Fibroblast of skin of back (primary cell): ENCODE results near the gene DEFB108B.
"Not testable (repeated sequence)": the region's sequence is repeated elsewhere in the genome, so short reads cannot be mapped to it uniquely, and the experiment has no call there.

Experiments used
- DNase-seq: peaks from one replicate; pipeline ENCODE4 v3.0.0-alpha.2; 2013

DEFB108B gene

DNA sequence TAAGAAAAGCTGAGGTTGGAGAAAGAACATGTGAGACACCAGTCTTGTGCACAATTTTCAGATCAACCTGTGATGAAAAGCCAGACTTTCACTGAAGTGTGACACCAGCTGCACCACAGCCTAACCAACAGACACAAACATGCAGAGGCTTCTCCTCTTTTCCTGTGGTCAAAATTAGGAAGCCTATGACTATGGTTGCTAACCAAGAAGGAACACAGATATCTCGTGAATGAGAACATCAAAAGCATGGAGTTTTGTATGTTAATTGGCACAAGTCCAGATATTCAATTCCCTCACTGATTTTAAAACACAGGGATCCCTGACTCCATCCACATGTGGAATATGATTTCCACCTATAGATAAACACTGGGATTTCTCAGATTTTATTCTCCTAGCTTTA, 11.5 kb upstream of the DEFB108B start:
- not testable (repeated sequence) for DNase-seq

DNA sequence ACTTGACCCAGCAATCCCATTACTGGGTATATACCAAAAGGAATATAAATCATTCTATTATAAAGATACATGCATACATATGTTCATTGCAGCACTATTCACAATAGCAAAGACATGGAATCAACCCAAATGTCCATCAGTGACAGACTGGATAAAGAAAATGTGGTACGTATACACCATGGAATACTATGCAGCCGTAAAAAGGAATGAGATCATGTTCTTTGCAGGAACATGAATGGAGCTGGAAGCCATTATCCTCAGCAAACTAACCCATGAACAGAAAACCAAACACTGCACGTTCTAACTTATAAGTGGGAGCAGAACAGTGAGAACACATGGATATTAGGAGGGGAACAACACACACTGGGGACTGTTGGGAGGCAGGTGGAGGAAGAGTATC, 3.8 kb upstream of the DEFB108B start:
- not testable (repeated sequence) for DNase-seq

DNA sequence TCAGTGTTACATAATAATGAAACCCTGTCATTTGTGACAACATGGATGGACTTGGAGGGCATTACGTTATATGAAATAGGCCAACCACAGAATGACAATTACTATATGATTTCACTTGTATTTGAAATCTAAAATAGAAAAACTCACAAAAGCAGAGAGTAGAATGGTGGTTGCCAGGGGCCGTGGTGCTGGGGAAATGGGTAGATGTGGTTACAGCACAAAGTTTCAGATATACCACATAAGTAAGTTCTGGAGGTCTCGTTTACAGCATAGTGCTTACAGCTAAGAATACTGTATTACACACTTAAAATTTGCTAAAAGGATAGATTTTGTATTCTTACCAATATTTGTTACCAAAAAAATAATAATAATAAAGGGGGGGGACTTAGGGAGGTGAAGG, 3.3 kb upstream of the DEFB108B start:
- not testable (repeated sequence) for DNase-seq

DNA sequence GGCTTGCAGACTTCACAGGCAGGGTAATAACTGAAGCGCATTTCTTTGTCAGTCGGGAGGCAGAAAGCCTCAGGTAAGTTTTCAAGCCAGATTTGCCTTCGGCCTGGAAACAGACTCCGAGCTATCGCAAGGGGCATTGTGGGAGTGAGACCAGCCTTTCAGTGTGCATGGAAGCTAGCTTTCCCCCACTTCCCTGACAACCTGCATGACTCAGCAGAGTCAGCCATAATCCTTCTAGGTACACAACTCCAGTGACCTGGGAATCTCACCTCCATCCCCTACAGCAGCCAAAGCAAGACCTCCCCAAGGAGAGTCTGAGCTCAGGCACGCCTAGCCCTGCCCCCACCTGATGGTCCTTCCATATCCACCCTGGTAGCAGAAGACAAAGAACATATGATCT, 9.7 kb downstream of the DEFB108B start:
- not testable (repeated sequence) for DNase-seq

DNA sequence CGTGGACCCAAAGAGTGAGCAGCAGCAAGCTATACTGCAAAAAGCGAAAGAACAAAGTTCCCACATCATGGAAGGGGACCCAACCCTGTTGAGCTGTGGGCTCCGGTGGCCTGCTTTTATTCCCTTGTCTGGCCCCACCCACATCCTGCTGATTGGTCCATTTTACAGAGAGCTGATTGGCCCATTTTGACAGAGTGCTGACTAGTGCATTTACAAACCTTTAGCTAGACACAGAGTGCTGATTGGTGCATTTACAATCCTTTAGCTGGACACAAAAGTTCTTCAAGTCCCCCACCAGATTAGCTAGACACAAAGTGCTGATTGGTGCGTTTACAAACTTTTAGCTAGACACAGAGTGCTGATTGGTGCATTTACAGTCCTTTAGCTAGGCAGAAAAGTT, 10.4 kb downstream of the DEFB108B start:
- DNase-seq = not testable (repeated sequence)

DNA sequence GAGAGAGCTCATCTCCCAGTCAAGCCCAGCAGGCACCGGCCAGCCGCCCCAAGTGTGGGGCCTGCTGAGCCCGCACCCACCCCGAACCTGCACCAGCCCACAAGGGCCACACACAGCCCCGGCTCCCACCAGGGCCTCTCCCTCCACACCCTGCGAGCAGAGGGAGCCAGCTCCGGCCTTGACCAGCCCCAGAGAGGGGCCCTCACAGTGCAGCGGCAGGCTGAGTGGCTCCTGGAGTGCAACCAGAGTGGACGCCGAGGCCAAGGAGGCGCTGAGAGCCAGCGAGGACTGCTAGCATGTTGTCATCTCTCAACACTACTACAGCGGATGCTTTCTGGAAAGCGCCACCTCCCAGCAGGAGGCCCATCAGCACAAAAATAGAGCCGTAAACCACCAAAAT, 10.9 kb downstream of the DEFB108B start:
- no peak for DNase-seq

DNA sequence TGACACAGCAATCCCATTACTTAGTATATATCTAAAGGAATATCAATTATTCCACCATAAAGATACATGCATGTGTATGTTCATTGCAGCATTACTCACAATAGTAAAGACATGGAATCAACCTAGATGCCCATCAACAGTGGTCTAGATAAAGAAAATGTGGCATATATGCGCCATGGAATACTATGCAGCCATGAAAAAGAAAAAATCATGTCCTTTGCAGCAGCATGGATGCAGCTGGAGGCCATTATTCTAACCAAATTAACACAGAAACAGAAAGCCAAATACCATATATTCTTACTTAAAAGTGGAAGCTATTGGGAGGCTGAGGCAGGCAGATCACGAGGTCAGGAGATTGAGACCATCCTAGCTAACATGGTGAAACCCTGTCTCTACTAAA, 20.9 kb downstream of the DEFB108B start:
- not testable (repeated sequence) for DNase-seq

DNA sequence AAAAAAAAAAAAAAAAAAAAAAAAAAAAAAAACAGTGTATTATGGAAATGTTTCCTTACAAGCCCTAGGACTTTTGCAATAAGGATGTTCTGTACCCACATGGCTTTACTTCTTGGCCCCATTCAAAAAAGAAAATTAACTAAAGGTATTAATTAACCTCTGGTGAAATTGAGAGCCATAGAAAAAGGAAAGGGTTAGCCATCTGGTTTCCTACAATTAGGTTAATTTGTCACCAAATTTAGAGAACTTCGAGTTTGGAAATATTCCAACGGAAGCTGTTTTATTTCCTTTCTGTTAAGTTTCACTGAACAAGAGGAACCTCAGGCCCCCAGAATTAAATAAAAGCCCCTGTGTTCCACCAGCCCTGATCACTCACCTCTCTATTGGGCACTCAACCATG, 22.9 kb downstream of the DEFB108B start:
- not testable (repeated sequence) for DNase-seq

DNA sequence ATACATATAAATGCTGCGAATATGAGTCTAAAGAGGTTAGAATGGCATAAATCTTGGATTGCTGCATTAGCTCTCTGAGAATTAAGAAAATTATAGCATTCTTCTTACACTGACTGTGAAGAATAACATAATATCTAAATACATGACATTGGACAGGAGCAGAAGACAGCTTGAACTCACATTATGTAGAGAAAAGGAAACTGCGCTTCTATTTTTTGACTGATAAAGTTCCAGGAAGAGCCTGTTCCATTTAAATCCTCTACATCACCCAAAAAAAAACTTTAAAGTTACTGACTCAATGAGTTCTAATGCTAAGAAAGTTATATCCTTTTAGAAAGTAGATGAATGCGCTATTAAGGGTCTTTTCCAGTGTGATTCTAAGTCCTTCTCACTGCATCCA, 27.8 kb downstream of the DEFB108B start:
- not testable (repeated sequence) for DNase-seq

DNA sequence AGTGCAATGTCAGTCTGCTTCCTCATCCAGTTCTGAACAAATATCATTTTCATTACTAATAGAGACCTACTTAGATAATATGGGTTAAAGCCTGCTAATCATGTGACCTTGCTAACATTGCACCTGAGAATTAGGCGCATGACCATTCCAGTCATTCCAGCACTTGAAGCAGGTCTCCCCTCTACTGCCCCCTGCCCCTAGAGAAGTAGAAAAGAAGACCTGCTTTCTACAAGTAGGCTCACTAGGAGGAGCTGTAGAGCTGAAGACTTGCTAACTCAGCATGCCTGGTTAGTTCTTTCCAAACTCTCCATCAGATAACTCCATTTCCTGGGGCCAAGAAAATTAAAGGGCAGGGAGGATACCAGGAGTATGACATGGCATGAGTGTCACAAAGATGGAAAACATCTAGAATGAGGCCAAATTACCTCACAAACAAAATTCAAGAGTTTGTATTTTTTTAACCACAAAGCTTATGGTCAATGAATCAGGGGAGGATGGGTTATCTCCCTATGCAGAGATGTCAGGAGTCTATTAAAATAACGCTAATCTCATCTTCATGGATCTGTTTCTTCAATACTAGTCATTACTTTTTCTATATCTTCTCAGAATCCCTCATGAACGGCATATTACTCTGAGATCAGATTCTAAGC, 31.1 kb downstream of the DEFB108B start:
- peak; percentile 71 for DNase-seq

DNA sequence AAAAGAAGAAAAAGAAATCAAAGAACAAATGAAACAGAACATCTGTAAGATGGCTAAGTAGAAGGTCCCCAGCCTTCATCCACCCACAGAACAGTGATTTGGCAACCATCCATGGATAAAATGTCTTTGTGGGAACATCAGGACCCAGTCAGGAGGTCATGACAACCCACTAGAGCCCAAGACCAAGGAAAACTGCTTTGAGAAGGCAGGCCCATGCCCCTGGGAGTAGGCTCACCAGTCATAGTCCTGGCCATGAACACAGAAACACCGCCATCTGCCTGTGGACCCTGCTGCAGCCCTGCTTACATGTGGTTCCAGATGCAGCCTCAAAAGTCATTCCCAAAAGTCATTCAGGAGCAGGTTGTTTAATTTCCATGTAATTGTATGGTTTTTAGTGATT, 34.2 kb downstream of the DEFB108B start:
- DNase-seq = not testable (repeated sequence)

DNA sequence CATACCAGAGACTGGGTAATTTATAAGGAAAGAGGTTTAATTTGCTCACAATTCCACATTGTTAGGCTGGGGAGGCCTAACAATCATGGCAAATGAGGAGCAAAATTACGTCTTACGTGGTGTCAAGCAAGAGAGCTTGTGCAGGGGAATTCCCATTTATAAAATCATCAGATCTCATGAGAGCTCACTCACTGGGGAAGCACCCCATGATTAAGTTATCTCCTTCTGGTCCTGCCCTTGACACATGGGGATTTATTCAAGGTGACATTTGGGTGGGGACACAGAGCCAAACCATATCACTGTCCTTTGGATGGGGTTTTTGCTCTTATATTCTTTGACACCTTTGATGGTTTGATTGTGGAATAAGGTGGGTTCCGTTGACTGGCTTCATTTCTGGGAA, 36.9 kb downstream of the DEFB108B start:
- not testable (repeated sequence) for DNase-seq

DNA sequence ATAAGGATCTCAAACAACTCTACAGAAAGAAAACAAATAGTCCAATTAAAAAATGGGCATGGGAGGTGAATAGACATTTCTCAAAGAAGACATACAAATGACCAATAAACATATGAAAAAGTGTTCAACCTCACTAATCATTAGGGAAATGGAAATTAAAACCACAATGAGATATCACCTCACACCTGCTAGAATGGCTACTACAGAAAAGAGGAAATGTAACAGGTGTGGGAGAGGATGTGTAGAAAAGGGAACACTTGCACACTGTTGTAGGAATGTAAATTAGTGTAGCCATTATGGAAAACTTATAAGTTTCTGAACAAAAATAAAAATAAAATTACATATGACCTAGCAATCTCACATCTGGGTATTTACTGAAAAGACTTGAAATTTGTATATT, 37.7 kb downstream of the DEFB108B start:
- DNase-seq = not testable (repeated sequence)

DNA sequence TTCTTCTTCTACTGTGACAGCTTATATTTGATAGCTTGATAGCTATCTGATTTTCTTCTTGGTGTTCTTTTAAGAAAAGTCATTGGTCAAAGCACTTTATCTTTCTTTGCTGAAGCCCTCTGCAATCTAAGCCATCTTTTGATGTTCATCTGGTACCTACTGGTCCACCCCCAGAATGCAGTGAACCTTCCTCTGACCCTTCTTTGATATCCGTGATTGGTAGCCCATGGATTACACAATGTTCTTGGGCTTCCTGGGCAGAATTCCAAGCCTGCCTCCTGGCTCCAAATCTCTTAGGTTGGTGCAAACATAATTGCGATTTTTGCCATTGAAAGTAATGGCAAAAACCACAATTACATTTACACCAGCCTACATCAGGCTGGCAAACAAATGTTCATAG, 43.3 kb downstream of the DEFB108B start:
- DNase-seq = not testable (repeated sequence)

DNA sequence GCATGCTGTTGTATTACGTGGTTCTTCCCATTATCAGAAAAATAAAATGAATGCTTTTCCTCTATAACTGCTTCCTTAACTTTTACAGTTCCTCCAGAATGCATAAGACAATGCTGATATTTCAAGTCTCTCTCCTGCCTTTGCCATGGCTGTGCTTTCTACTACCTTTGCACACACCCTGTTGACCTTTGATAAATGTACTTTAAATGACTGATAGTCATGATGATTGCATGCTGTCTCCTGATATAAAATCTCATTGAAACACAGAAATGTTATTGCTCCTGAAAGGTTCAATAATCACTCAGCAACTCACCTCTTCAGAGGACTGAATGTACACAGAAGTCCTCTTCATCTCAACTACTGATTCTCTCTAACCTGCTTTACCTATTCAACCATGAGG, 45.1 kb downstream of the DEFB108B start, which contains the start of gene DEFB131B:
Gene DEFB131B, plus strand, starts transcription at position 395 of the 400 bp plus-strand sequence. Its CDS starts 0 bp downstream, at position 395.
- not testable (repeated sequence) for DNase-seq

DNA sequence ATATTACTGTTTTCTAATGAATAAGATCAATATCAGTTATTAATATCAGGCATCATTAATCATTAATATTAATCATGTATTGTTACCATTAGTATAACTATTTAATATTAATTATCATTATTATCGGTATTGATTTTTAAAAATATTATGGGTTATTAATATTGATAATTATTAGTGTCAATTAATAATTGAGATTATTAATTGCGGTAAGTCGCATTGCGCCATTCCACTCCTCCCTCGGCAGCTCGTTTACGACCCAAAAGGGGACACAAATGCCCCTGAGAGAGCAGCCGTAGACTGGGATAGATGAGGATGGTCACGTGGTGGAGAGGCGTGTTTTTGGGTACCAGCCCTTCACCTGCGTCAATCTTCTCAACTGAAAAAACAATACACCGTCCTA, 52.8 kb downstream of the DEFB108B start:
- not testable (repeated sequence) for DNase-seq
